CD8-positive, alpha-beta memory T cell (primary cell): Measurements from ENCODE around the gene DNAJC13. TPM values are rescaled to one million over a fixed set of nuclear protein-coding genes. Genes with fewer than 3 reads are reported as not detected.

ENCODE experiments used
- CTCF ChIA-PET: fragments of 350-600 bp; sonication (Branson Sonifier 250); formaldehyde crosslinking; loops from one replicate; lab custom pipeline; 2021; ENCODE audit warnings: antibody characterized with exemption; lab: Charles Lee
- POLR2A ChIA-PET: fragments of 350-600 bp; sonication (Branson Sonifier 250); formaldehyde crosslinking; loops from one replicate; lab custom pipeline; 2021; ENCODE audit warnings: antibody characterized with exemption; lab: Charles Lee
- DNase-seq, 5 donors: peaks; one replicate each; pipeline versions ENCODE4 v3.0.0 to v3.0.0-alpha.2; 2020 to 2022; ENCODE audit warnings: mixed read lengths in 1 of 5
- H3K27ac ChIP-seq: one replicate; pipeline ENCODE4 v1.7.0; 2013; ENCODE audit warnings: low read depth, mild to moderate bottlenecking, low read length, moderate library complexity
- H3K27me3 ChIP-seq: 2 replicates; pipeline ENCODE4 v1.7.0; 2013; ENCODE audit warnings: low read length, mild to moderate bottlenecking; ENCODE audit not compliant: insufficient read depth, poor library complexity, severe bottlenecking
- H3K36me3 ChIP-seq: 2 replicates; pipeline ENCODE4 v1.7.0; 2013; ENCODE audit warnings: mild to moderate bottlenecking, low read length, moderate library complexity; ENCODE audit not compliant: insufficient read depth
- H3K4me1 ChIP-seq: 2 replicates; pipeline ENCODE4 v1.7.0; 2013; ENCODE audit warnings: mild to moderate bottlenecking, low read length, moderate library complexity; ENCODE audit not compliant: insufficient read depth
- H3K4me3 ChIP-seq: 2 replicates; pipeline ENCODE4 v1.7.0; 2013; ENCODE audit warnings: mild to moderate bottlenecking, low read length
- H3K9me3 ChIP-seq: 2 replicates; pipeline ENCODE4 v1.7.0; 2013; ENCODE audit warnings: mild to moderate bottlenecking, low read length
- H3K27ac Mint-ChIP-seq, 8 donors: one replicate each; pipeline ENCODE4 v1.8.0; 2020 to 2021; ENCODE audit warnings: mixed read lengths in 8 of 8, mild to moderate bottlenecking in 6 of 8, inconsistent platforms in 3 of 8, moderate library complexity in 3 of 8
- H3K27me3 Mint-ChIP-seq, 2 donors: one replicate each; pipeline ENCODE4 v1.8.0; 2020 to 2021; ENCODE audit warnings: mixed read lengths in 2 of 2, mild to moderate bottlenecking in 1 of 2, moderate library complexity in 1 of 2
- H3K36me3 Mint-ChIP-seq, 3 donors: one replicate each; pipeline ENCODE4 v1.8.0; 2020 to 2021; ENCODE audit warnings: mixed read lengths in 3 of 3, inconsistent platforms in 1 of 3, mild to moderate bottlenecking in 1 of 3
- H3K4me1 Mint-ChIP-seq, 3 donors: one replicate each; pipeline ENCODE4 v1.8.0; 2020 to 2021; ENCODE audit warnings: mixed read lengths in 3 of 3, inconsistent platforms in 1 of 3, mild to moderate bottlenecking in 1 of 3
- H3K4me3 Mint-ChIP-seq, 7 donors: one replicate each; pipeline ENCODE4 v1.8.0; 2020 to 2021; ENCODE audit warnings: mixed read lengths in 7 of 7, mild to moderate bottlenecking in 6 of 7, moderate library complexity in 4 of 7, inconsistent platforms in 2 of 7
- H3K9me3 Mint-ChIP-seq, 5 donors: one replicate each; pipeline ENCODE4 v1.8.0; 2020 to 2022; ENCODE audit warnings: mixed read lengths in 5 of 5, mild to moderate bottlenecking in 3 of 5, moderate library complexity in 2 of 5, inconsistent platforms in 1 of 5
- polyA plus RNA-seq: library from polyadenylated mRNA; unstranded; fragments of 300-500 nt; fragmentation: Illumina TruSeq; gene quantifications from one replicate; pipeline ENCODE4 v1.2.3, GENCODE V29; 2021
- total RNA-seq, 2 experiments: library from RNA; stranded (reverse); gene quantifications; one replicate each; pipeline ENCODE4 v1.2.3, GENCODE V29; 2021

Gene DNAJC13
- total and polyA plus RNA-seq, 3 experiments from 2014 or later: 8.3 to 41.7 (median 41.4) TPM

GRCh38 chr3:132539681-132540080, 122.4 kb downstream of the DNAJC13 start:
- H3K36me3 ChIP-seq: no peaks in the 10 kb centered on the region
- H3K27me3 ChIP-seq: no peaks in the 10 kb centered on the region
- peaks cover 2 to 5% (median 4%) of the 10 kb centered on the region in 3 donors for H3K4me1 Mint-ChIP-seq
- no peaks in the 10 kb centered on the region for H3K27me3 Mint-ChIP-seq
- ChIA-PET POLR2A (interaction anchor here (0.6 kb wide), 1 partner anchor 10 kb away, joined by 8 read pairs; no protein-coding TSS in a partner anchor), CTCF (no interaction called here)
- H3K4me1 ChIP-seq: no peaks in the 10 kb centered on the region
- H3K36me3 Mint-ChIP-seq: peaks cover 4 to 58% (median 22%) of the 10 kb centered on the region in 3 donors
- no peak overlapping the region for H3K27ac Mint-ChIP-seq
- no peak overlapping the region for H3K4me3 ChIP-seq
- no peak overlapping the region for H3K27ac ChIP-seq
- H3K4me3 Mint-ChIP-seq: no peak overlapping the region
- DNase-seq: no peak
- H3K9me3 ChIP-seq: no peaks in the 10 kb centered on the region
- H3K9me3 Mint-ChIP-seq: no peaks in the 10 kb centered on the region

GRCh38 chr3:132542577-132542976, 125.3 kb downstream of the DNAJC13 start:
- H3K4me3 Mint-ChIP-seq: no peak overlapping the region

GRCh38 chr3:132543011-132543739, 125.9 kb downstream of the DNAJC13 start:
- no peaks in the 10 kb centered on the region for H3K9me3 Mint-ChIP-seq
- H3K4me3 Mint-ChIP-seq: no peak overlapping the region
- Histone ChIP-seq H3K27ac (peak overlapping the region; percentile 2), H3K9me3 (no peaks in the 10 kb centered on the region), H3K4me3 (no peak overlapping the region), H3K4me1 (no peaks in the 10 kb centered on the region), H3K36me3 (no peaks in the 10 kb centered on the region), H3K27me3 (no peaks in the 10 kb centered on the region)
- peak overlapping the region in 2 of 8 donors; percentile 19 to 23 for H3K27ac Mint-ChIP-seq
- ChIA-PET POLR2A (no interaction called here), CTCF (interaction anchor here (0.8 to 1.5 kb wide), 3 partner anchors 9 to 11 kb away, joined by 3 to 5 read pairs (median 3); no protein-coding TSS in a partner anchor)
- H3K27me3 Mint-ChIP-seq: no peaks in the 10 kb centered on the region
- H3K36me3 Mint-ChIP-seq: peaks cover 4 to 31% (median 15%) of the 10 kb centered on the region in 3 donors
- DNase-seq: no peak
- H3K4me1 Mint-ChIP-seq: peaks cover 2 to 5% (median 4%) of the 10 kb centered on the region in 3 donors

More at GRCh38 chr3:132542577-132542976, 125.3 kb downstream of the DNAJC13 start:
- POLR2A ChIA-PET: no interaction called here
- Histone ChIP-seq H3K27me3 (no peaks in the 10 kb centered on the region), H3K4me3 (no peak overlapping the region), H3K36me3 (no peaks in the 10 kb centered on the region), H3K27ac (no peak overlapping the region), H3K4me1 (no peaks in the 10 kb centered on the region), H3K9me3 (no peaks in the 10 kb centered on the region)
- peak overlapping the region in 1 of 8 donors; percentile 19 for H3K27ac Mint-ChIP-seq
- peaks cover 2 to 5% (median 4%) of the 10 kb centered on the region in 3 donors for H3K4me1 Mint-ChIP-seq
- peaks cover 4 to 37% (median 15%) of the 10 kb centered on the region in 3 donors for H3K36me3 Mint-ChIP-seq
- H3K9me3 Mint-ChIP-seq: no peaks in the 10 kb centered on the region
- CTCF ChIA-PET: interaction anchor here (0.8 to 1.5 kb wide), 3 partner anchors 8 to 11 kb away, joined by 3 to 5 read pairs (median 3); no protein-coding TSS in a partner anchor
- no peak for DNase-seq
- H3K27me3 Mint-ChIP-seq: no peaks in the 10 kb centered on the region

- Histone ChIP-seq H3K9me3 (no peaks in the 10 kb centered on the region), H3K27ac (no peak overlapping the region), H3K4me1 (no peaks in the 10 kb centered on the region), H3K4me3 (no peak overlapping the region), H3K27me3 (no peaks in the 10 kb centered on the region), H3K36me3 (no peaks in the 10 kb centered on the region)
- Mint-ChIP-seq H3K27me3 (no peaks in the 10 kb centered on the region), H3K4me3 (no peak overlapping the region), H3K36me3 (peaks cover 4 to 24% (median 10%) of the 10 kb centered on the region in 3 donors), H3K4me1 (peaks cover 2 to 5% (median 4%) of the 10 kb centered on the region in 3 donors), H3K27ac (peak overlapping the region in 1 of 8 donors; percentile 64), H3K9me3 (no peaks in the 10 kb centered on the region)
- ChIA-PET POLR2A (no interaction called here), CTCF (no interaction called here)
- DNase-seq: no peak
These were observed 126.8 kb downstream of the DNAJC13 start for GRCh38 chr3:132544130-132544529.

GRCh38 chr3:132545471-132545870, 128.2 kb downstream of the DNAJC13 start:
- Histone ChIP-seq H3K4me1 (peaks cover 3% of the 10 kb centered on the region), H3K9me3 (no peaks in the 10 kb centered on the region), H3K4me3 (no peak overlapping the region), H3K36me3 (no peaks in the 10 kb centered on the region), H3K27me3 (no peaks in the 10 kb centered on the region), H3K27ac (no peak overlapping the region)
- Mint-ChIP-seq H3K4me1 (peaks cover 10 to 16% (median 13%) of the 10 kb centered on the region in 3 donors), H3K4me3 (no peak overlapping the region), H3K27ac (peak overlapping the region in 1 of 8 donors; percentile 1), H3K36me3 (peaks cover 0 to 12% (median 9%) of the 10 kb centered on the region in 3 donors), H3K9me3 (no peaks in the 10 kb centered on the region), H3K27me3 (no peaks in the 10 kb centered on the region)
- ChIA-PET CTCF (interaction anchor here (1.9 kb wide), 1 partner anchor 9 kb away, joined by 5 read pairs; no protein-coding TSS in a partner anchor), POLR2A (no interaction called here)
- no peak for DNase-seq

- Histone ChIP-seq H3K27me3 (no peaks in the 10 kb centered on the region), H3K27ac (no peak overlapping the region), H3K4me3 (no peak overlapping the region), H3K9me3 (no peaks in the 10 kb centered on the region), H3K4me1 (peaks cover 14% of the 10 kb centered on the region), H3K36me3 (no peaks in the 10 kb centered on the region)
- peaks cover 0 to 3% (median 0%) of the 10 kb centered on the region in 3 donors for H3K36me3 Mint-ChIP-seq
- no peaks in the 10 kb centered on the region for H3K9me3 Mint-ChIP-seq
- no peak overlapping the region for H3K4me3 Mint-ChIP-seq
- no peak overlapping the region for H3K27ac Mint-ChIP-seq
- peaks cover 9 to 17% (median 13%) of the 10 kb centered on the region in 3 donors for H3K4me1 Mint-ChIP-seq
- no peak for DNase-seq
- ChIA-PET CTCF (interaction anchor here (0.5 to 1.3 kb wide), 2 partner anchors 13 to 220 kb away, joined by 3 to 4 read pairs; no protein-coding TSS in a partner anchor), POLR2A (no interaction called here)
- H3K27me3 Mint-ChIP-seq: no peaks in the 10 kb centered on the region
These were observed 131.9 kb downstream of the DNAJC13 start for GRCh38 chr3:132549169-132549568.

- CTCF ChIA-PET: interaction anchor here (0.5 kb wide), 1 partner anchor 221 kb away, joined by 4 read pairs; no protein-coding TSS in a partner anchor
- Histone ChIP-seq H3K27ac (peak overlapping the region; percentile 40), H3K27me3 (no peaks in the 10 kb centered on the region), H3K36me3 (no peaks in the 10 kb centered on the region), H3K9me3 (no peaks in the 10 kb centered on the region), H3K4me3 (no peak overlapping the region), H3K4me1 (peaks cover 14% of the 10 kb centered on the region)
- POLR2A ChIA-PET: no interaction called here
- Mint-ChIP-seq H3K4me3 (no peak overlapping the region), H3K9me3 (no peaks in the 10 kb centered on the region), H3K27ac (peak overlapping the region in 2 of 8 donors; percentile 9 to 34), H3K36me3 (peaks cover 0 to 7% (median 0%) of the 10 kb centered on the region in 3 donors), H3K4me1 (peaks cover 9 to 17% (median 13%) of the 10 kb centered on the region in 3 donors), H3K27me3 (no peaks in the 10 kb centered on the region)
- DNase-seq: no peak
These were observed 132.7 kb downstream of the DNAJC13 start for GRCh38 chr3:132549890-132550578.
